GM19035 (cell line): ENCODE results near the gene TMEM217.

Source experiments
- ATAC-seq: cut with Tn5 transposase; IDR thresholded peaks from one replicate; pipeline ENCODE4 v1.9.1; 2021; ENCODE audit not compliant: unreplicated experiment

Gene TMEM217

GRCh38 chr6:37280162-37280887 is 22.4 kb upstream of the TMEM217 start:
- ATAC-seq, result no peak

- ATAC-seq, result no peak
These were observed 21.6 kb upstream of the TMEM217 start for GRCh38 chr6:37279366-37280134.

DNA sequence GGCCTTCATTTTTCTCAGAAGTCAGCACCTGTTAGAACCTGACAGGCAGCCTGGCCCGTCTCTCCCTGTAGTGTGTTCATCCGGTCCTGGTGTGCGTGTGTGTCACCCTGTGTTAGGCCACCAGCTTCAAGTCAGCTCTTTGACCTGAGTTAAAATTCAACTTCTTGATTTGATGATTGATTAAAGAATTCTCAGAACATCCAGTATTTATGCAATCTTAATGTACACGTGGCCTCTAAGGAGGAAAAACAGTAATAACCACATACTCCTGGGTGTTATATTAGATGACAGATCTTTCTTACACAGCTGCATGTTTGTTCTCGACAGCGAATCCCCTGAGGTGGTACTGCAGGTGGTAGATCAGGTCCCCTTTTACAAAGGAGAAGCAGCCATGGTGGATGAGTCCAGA is 19.1 kb upstream of the TMEM217 start:
- no peak for ATAC-seq

- ATAC-seq, result no peak
These were observed 17.4 kb upstream of the TMEM217 start for GRCh38 chr6:37275350-37275749.

- no peak for ATAC-seq
These were observed 15.7 kb upstream of the TMEM217 start for GRCh38 chr6:37273690-37274089.

- ATAC-seq, result no peak
These were observed 15.1 kb upstream of the TMEM217 start for GRCh38 chr6:37272834-37273566.

GRCh38 chr6:37269105-37269504 is 11.2 kb upstream of the TMEM217 start:
- no peak for ATAC-seq

DNA sequence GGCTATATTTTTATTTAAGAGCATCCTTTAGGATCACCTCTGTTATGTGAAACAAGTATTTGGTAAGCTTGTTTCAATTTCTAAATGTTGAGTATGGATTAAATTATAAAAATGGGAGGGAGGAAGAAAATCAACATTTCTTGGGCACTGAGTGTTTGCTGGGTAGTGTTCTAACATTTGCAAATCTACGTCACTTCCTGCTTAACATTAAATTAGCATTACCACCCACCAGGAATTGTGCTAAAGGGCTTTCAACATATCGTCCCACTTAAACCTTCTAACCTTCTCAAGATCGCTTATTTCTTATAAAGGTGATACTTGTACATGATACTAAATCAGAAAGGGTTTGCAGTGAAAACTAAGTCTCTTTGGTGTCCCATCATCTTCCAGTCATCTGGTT is 7.9 kb upstream of the TMEM217 start:
- ATAC-seq, result no peak

DNA sequence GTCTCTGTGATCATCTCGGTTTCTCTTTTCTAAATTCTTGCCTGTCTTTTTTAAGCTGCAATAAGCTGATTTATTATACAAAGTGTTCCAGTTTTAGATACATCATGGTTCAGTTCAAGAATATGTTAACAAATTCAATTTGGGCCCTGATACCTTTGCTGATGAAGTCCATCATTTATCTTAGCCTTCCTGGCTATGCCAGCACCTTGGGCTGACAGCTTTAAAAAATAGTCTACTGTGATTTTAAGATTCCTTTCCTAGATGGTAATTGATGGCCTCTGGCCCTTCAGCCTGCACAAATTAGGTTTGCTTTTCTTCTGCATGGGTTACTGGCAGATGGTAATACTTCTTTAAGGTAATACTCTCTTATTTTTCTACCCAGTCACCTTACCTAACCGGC is 7.1 kb upstream of the TMEM217 start:
- no peak for ATAC-seq

GRCh38 chr6:37262446-37263026 is 4.6 kb upstream of the TMEM217 start:
- no peak for ATAC-seq

- no peak for ATAC-seq
These were observed 3.3 kb upstream of the TMEM217 start for GRCh38 chr6:37261198-37261597.

DNA sequence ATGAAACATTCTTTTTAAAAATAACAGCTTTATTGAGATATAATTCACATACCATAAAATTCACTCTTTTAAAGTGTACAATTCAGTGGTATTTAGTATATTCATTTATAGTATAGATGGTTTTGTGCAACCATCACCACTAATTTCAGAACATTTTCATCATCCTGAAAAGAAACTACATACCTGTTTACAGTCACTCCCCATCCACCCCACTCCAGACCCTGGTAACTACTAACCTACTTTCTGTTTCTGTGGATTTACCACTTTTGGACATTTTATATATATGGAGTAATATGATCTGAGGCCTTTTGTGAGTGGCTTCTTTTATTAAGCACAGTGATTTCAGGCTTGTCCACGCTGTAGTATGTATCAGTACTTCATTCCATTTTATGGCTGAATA is 2.5 kb upstream of the TMEM217 start:
- no peak for ATAC-seq

DNA sequence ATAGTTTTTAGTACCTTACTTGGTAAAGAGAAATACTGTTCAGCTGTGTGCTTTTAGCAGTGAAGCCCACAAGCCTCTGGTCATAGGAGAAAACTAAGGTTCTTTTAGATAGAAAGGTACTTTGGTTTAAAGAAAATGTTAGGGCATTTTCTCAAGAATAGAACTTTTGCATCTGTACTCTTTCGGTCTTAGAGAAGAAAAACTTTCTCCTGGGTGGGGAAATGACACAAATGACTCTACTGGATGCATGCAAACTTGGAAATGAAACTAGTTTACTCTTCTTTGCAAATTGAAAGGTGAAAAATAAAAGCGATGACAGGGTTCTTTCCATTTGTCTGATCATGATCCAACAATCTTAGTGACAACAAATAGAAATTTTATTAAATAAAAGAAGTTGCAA is 2.1 kb upstream of the TMEM217 start:
- no peak for ATAC-seq

DNA sequence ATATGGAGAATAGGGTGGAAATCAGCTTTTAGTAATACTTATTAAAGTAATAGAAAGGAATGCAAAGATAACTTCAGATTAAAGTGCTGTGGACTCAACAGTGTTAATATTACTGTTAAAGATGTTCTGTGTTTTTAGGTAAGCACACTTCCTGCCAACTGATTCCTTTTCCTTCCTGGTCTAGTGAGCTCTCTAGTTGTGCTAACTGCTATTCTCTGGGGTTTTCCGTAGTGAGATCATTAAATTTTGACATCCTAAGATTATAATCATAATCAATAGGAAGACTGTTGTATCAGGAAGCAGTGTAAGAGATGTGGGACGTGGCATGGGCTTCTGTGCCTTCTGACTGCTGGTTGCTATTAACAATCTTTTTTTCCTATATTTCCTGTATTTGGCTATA is 1.2 kb upstream of the TMEM217 start:
- ATAC-seq, result no peak

DNA sequence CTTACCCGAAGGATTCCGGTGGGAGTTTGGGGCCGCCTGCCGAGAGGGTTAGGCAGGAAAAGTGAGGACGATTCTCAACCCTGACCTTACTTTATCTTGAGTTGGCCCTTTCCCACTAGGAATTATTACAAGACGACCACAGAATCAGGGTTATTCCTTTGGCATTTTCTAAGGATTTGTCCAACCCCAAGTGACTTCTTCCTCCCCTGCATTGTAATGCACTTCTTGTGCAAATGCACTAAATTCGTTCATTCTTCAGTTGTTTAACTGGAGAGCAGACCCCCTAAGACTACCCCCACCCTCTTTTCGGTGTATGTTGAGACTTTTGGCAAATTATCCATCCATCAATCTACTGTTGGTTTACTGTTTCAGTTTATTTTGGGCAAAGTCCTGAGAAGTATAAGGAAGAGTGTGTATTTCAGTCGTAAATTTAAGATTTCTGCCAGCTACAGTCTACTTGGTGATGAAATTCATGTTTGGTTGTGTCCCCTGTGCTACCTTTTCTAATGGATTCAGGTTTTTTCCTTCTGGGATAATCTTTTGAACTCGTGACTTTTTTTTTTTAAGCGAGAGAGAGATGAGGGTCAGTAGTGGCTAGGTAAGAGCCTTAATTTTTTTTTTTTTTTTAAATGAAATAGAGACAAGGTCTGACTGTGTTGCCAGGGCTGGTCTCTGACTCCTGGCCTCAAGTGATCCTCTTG is 611 bp upstream of the TMEM217 start:
- no peak for ATAC-seq

DNA sequence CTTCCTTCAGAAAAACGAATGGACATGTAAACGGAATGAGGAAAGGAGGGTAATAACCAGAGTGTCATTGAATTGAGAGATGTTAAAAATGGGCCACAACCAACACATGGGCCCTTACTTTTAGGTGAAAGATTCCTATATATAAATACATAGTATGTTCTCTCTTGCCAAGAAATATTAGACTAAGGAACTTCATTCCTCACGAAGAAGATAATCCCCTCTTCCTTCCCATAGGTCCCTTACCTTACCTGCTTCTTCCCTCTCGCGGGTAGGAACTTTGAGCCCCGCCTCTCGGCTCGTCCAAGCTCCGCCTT is 667 bp downstream of the TMEM217 start:
- ATAC-seq, result no peak

GRCh38 chr6:37256692-37257319 is 1.1 kb downstream of the TMEM217 start:
- no peak for ATAC-seq

DNA sequence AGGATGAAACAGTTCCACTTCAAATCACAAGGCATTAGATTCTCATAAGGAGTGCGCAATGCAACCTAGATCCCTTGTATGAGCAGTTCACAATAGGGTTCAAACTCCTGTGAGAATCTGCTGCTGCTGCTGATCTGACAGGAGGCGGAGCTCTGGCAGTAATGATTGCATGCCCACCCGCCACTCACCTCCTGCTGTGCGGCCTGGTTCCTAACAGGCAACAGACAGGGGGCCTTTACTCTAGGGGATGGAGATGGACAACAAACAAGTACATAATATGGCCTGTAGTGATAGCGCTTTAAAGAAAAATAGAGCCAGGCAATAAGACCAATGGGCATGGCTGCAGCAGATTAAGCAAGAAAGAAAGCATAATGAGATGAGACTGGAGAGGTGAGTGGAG is 3.1 kb downstream of the TMEM217 start:
- no peak for ATAC-seq

DNA sequence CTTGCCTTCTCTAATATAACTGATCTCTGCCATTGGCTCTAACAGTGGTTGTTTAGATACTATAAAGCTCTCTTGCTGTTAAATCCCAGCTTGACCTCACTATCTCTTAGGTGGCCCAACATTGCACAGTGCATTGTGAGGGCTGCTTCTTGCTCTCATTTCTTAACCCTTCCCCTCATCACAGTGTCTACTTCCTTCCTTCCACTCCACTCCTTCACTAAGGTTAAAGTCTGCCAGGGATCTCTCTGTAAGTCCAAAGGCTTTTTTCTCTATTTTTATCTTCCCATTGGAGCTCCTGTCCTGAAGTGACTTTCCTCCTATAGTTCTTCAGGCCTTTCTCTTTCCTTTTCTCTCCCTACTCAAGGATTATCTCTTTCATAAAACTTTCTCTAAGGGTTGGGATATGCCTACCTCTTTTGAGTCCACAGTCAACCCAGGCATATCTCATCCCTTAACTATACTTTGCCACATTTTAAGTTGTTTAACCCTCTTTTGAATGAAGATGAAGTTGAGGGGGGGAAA is 4.4 kb downstream of the TMEM217 start:
- ATAC-seq, result no peak

GRCh38 chr6:37251211-37251780 is 6.6 kb downstream of the TMEM217 start:
- no peak for ATAC-seq
